Neuronal stem cell (in vitro differentiated cells): ENCODE data around the gene LNP1.

ENCODE experiments used
- DNase-seq: peaks from one replicate; pipeline ENCODE4 v3.0.0-alpha.2; 2013; ENCODE audit warnings: low spot score
- H2AFZ ChIP-seq: one replicate; pipeline ENCODE4 v1.6.1; 2013; ENCODE audit warnings: mild to moderate bottlenecking, low read length, inconsistent platforms
- H2AK5ac ChIP-seq: 2 replicates; pipeline ENCODE4 v1.6.1; 2013; ENCODE audit warnings: low read depth, mild to moderate bottlenecking, inconsistent platforms, low read length, moderate library complexity, mixed read lengths
- H2BK120ac ChIP-seq: 2 replicates; pipeline ENCODE4 v1.6.1; 2013; ENCODE audit warnings: low read depth, mild to moderate bottlenecking, inconsistent platforms, low read length, moderate library complexity, mixed read lengths
- H2BK12ac ChIP-seq: one replicate; pipeline ENCODE4 v1.6.1; 2013; ENCODE audit warnings: low read length, inconsistent platforms
- H2BK15ac ChIP-seq: 2 replicates; pipeline ENCODE4 v1.6.1; 2013; ENCODE audit warnings: mild to moderate bottlenecking, low read length, inconsistent platforms, mixed read lengths
- H2BK5ac ChIP-seq: one replicate; pipeline ENCODE4 v1.6.1; 2013; ENCODE audit warnings: inconsistent platforms, mild to moderate bottlenecking, low read length, moderate library complexity
- H3K14ac ChIP-seq: one replicate; pipeline ENCODE4 v1.6.1; 2013; ENCODE audit warnings: low read length, inconsistent platforms
- H3K18ac ChIP-seq: 2 replicates; pipeline ENCODE4 v1.6.1; 2013; ENCODE audit warnings: low read length, inconsistent platforms
- H3K23ac ChIP-seq: 2 replicates; pipeline ENCODE4 v1.6.1; 2013; ENCODE audit warnings: low read depth, mild to moderate bottlenecking, mixed read lengths, low read length, inconsistent platforms; ENCODE audit not compliant: poor library complexity
- H3K27ac ChIP-seq: replicated peaks from 3 replicates; pipeline ENCODE4 v1.5.1; 2013; ENCODE audit warnings: low read length, inconsistent platforms
- H3K27me3 ChIP-seq, 3 experiments: 2 replicates each; pipeline ENCODE4 v1.6.1; 2013; ENCODE audit warnings: low read length in 3 of 3, mild to moderate bottlenecking in 2 of 3, inconsistent platforms in 1 of 3, low read depth in 1 of 3, mixed read lengths in 1 of 3, moderate library complexity in 1 of 3; ENCODE audit not compliant: control insufficient read depth in 3 of 3, insufficient read depth in 3 of 3
- H3K36me3 ChIP-seq, 2 donors: replicated peaks in 1 of 2; 2 replicates each; pipeline ENCODE4 v1.6.1; 2013; ENCODE audit warnings: low read length in 2 of 2; ENCODE audit not compliant: control insufficient read depth in 2 of 2, insufficient read depth in 2 of 2
- H3K4ac ChIP-seq: 2 replicates; pipeline ENCODE4 v1.6.1; 2013; ENCODE audit warnings: inconsistent platforms, mild to moderate bottlenecking, low read length, moderate library complexity
- H3K4me1 ChIP-seq, 2 donors: 1 replicate in 1 of 2; 2 replicates in 1 of 2; pipeline ENCODE4 v1.6.1; 2013; ENCODE audit warnings: low read length in 2 of 2, low read depth in 1 of 2; ENCODE audit not compliant: control insufficient read depth in 2 of 2, insufficient read depth in 1 of 2
- H3K4me2 ChIP-seq: one replicate; pipeline ENCODE4 v1.6.1; 2013; ENCODE audit warnings: mild to moderate bottlenecking, low read length, inconsistent platforms; ENCODE audit not compliant: insufficient read depth, poor library complexity, severe bottlenecking
- H3K4me3 ChIP-seq, 2 donors: 2 replicates each; pipeline ENCODE4 v1.5.1; 2013; ENCODE audit warnings: low read length in 2 of 2, mild to moderate bottlenecking in 2 of 2, inconsistent platforms in 1 of 2, moderate library complexity in 1 of 2
- H3K79me1 ChIP-seq: one replicate; pipeline ENCODE4 v1.6.1; 2013; ENCODE audit warnings: low read depth, mild to moderate bottlenecking, inconsistent platforms, low read length, moderate library complexity
- H3K9ac ChIP-seq: one replicate; pipeline ENCODE4 v1.6.1; 2013; ENCODE audit warnings: mild to moderate bottlenecking, low read depth, low read length, inconsistent platforms; ENCODE audit not compliant: poor library complexity
- H3K9me3 ChIP-seq, 2 donors: replicated peaks in 1 of 2; 2 replicates each; pipeline versions ENCODE3 to v1.6.1; 2013; ENCODE audit warnings: low read length in 2 of 2, mild to moderate bottlenecking in 2 of 2, inconsistent platforms in 1 of 2, low read depth in 1 of 2, mixed read lengths in 1 of 2, moderate library complexity in 1 of 2; ENCODE audit not compliant: control insufficient read depth in 2 of 2, insufficient read depth in 1 of 2
- H4K8ac ChIP-seq: one replicate; pipeline ENCODE4 v1.6.1; 2013; ENCODE audit warnings: low read depth, mild to moderate bottlenecking, inconsistent platforms, low read length, moderate library complexity
- H4K91ac ChIP-seq: one replicate; pipeline ENCODE4 v1.6.1; 2013; ENCODE audit warnings: low read length, low read depth, mild to moderate bottlenecking, inconsistent platforms; ENCODE audit not compliant: poor library complexity
- WGBS, 2 donors: extraction: QIAGEN DNeasy Blood & Tissue Kit; methylation state at CpG; one replicate each; pipeline ENCODE4 v1.1.7; 2013; ENCODE audit warnings: missing lambda C conversion rate in 2 of 2, mixed read lengths in 1 of 2; ENCODE audit not compliant: insufficient read length in 2 of 2, insufficient replicate concordance in 1 of 2; ENCODE audit errors: extremely low coverage in 2 of 2; 5-methylcytosine and 5-hydroxymethylcytosine counted together

LNP1 gene

GRCh38 chr3:100500320-100500880 lies 99.1 kb downstream of the LNP1 start:
- Histone ChIP-seq H2BK15ac (no peak overlapping the region), H4K8ac (no peak overlapping the region), H3K4me3 (no peak overlapping the region), H3K27ac (no peak overlapping the region), H2BK120ac (no peak overlapping the region), H3K9ac (no peak overlapping the region), H4K91ac (no peak overlapping the region), H3K27me3 (peaks cover 0 to 6% (median 0%) of the 10 kb centered on the region in 3 experiments), H3K23ac (no peak overlapping the region), H2AK5ac (no peak overlapping the region), H2BK12ac (no peak overlapping the region), H3K79me1 (no peaks in the 10 kb centered on the region), H3K36me3 (no peaks in the 10 kb centered on the region), H3K4me1 (no peaks in the 10 kb centered on the region), H3K9me3 (no peaks in the 10 kb centered on the region), H3K4me2 (no peak overlapping the region), H2AFZ (no peak overlapping the region), H2BK5ac (no peak overlapping the region), H3K18ac (no peak overlapping the region), H3K14ac (no peak overlapping the region), H3K4ac (no peak overlapping the region)
- no CpG with 5 or more reads among the region's 8 CpGs for WGBS, 2 donors
- DNase-seq, result no peak

GRCh38 chr3:100503448-100503847 lies 102.1 kb downstream of the LNP1 start:
- Histone ChIP-seq H3K4me3 (no peak overlapping the region), H3K79me1 (no peaks in the 10 kb centered on the region), H3K27me3 (peaks cover 0 to 5% (median 0%) of the 10 kb centered on the region in 3 experiments), H2BK15ac (no peak overlapping the region), H3K36me3 (no peaks in the 10 kb centered on the region), H3K4me2 (no peak overlapping the region), H3K4me1 (no peaks in the 10 kb centered on the region), H3K9me3 (peaks cover 0 to 3% of the 10 kb centered on the region in 2 donors), H2BK120ac (no peak overlapping the region), H3K14ac (no peak overlapping the region), H2BK5ac (no peak overlapping the region), H2AK5ac (no peak overlapping the region), H4K91ac (no peak overlapping the region), H3K27ac (no peak overlapping the region), H3K23ac (no peak overlapping the region), H2AFZ (no peak overlapping the region), H3K4ac (no peak overlapping the region), H4K8ac (no peak overlapping the region), H3K9ac (no peak overlapping the region), H2BK12ac (no peak overlapping the region), H3K18ac (no peak overlapping the region)
- no peak for DNase-seq
- WGBS, 2 donors, result no CpG with 5 or more reads among the region's 1 CpG
